ENCODE results near the gene TNNC2. TPM values are rescaled to one million over a fixed set of nuclear protein-coding genes. Genes with fewer than 3 reads are reported as not detected.

The TNNC2 gene
- total and polyA plus RNA-seq, 9 of the 15 experiments (the other 6 are each of a cell fraction or from before 2014, with no cell fraction given): not detected

GRCh38 chr20:45835825-45836224 lies 8.7 kb upstream of the TNNC2 start (continued):
- no peak for TF ChIP-seq ZFP30 (CRISPR knock-in tag; IDR thresholded peaks at IDR 0.05; ENCODE audit: borderline replicate concordance)
- TF ChIP-seq ZNF717 (CRISPR knock-in tag; IDR thresholded peaks at IDR 0.05): no peak
- TF ChIP-seq ZNF23 (CRISPR knock-in tag; IDR thresholded peaks at IDR 0.05): no peak
- no peak for TF ChIP-seq CUX1 (CRISPR knock-in tag; IDR thresholded peaks at IDR 0.05)
- no peak for TF ChIP-seq ZNF512 (tag; IDR thresholded peaks at IDR 0.05)
- TF ChIP-seq E2F4 (CRISPR knock-in tag; IDR thresholded peaks at IDR 0.05; ENCODE audit: low read depth): no peak
- no peak for TF ChIP-seq GTF3C2 (IDR thresholded peaks at IDR 0.05; ENCODE audit: borderline replicate concordance, extremely low read depth, insufficient read length)
- no peak for TF ChIP-seq TAL1 (IDR thresholded peaks at IDR 0.05)
- TF ChIP-seq FOXK2 (conservative IDR thresholded peaks at IDR 0.05 in 1 of 2, IDR thresholded peaks at IDR 0.05 in 1 of 2; ENCODE audit: low read depth in 2 of 2): peak; percentile 58 to 63; a peak in 3 of 4 replicates
- no peak for TF ChIP-seq NR3C1 (CRISPR knock-in tag; IDR thresholded peaks at IDR 0.05)
- 0 out of 2 replicates have a peak, but pooled peaks have one; percentile 15 for TF ChIP-seq EGR1 (conservative IDR thresholded peaks at IDR 0.05)
- TF ChIP-seq SNRNP70 (optimal IDR thresholded peaks at IDR 0.05; ENCODE audit: low read depth, low read length): no peak
- no peak for TF ChIP-seq SRSF3 (IDR thresholded peaks at IDR 0.05; ENCODE audit: insufficient read depth, low read length)
- no peak for TF ChIP-seq ETV1 (tag; conservative IDR thresholded peaks at IDR 0.05; ENCODE audit: low read depth)
- no peak for TF ChIP-seq NCOA4 (IDR thresholded peaks at IDR 0.05; ENCODE audit: partially characterized antibody)
- no peak for TF ChIP-seq DIDO1 (tag; IDR thresholded peaks at IDR 0.05; ENCODE audit: low read depth)
- no peak for TF ChIP-seq CEBPG (CRISPR knock-in tag; IDR thresholded peaks at IDR 0.05)
- TF ChIP-seq CEBPG (tag; conservative IDR thresholded peaks at IDR 0.05 in 1 of 2, IDR thresholded peaks at IDR 0.05 in 1 of 2): no peak
- TF ChIP-seq MAFF (IDR thresholded peaks at IDR 0.05; ENCODE audit: low read length): no peak; the same call in 1 of the 2 replicates

Measured in K562 (cell line).